ENCODE data around the gene PHLPP1.

- TF ChIP-seq CTCF (IDR thresholded peaks at IDR 0.05; ENCODE audit: insufficient read depth, low read length, poor library complexity, severe bottlenecking) (no peak), EZH2phosphoT487 (conservative IDR thresholded peaks at IDR 0.05; ENCODE audit: low read length) (no peak)
Measured at GRCh38 chr18:62885804-62886203, 170.5 kb downstream of the PHLPP1 start.
